ENCODE measurements around the gene CAT.

CAT gene

GRCh38 chr11:34499719-34500500 lies 61.2 kb downstream of the CAT start:
- DNase-seq, result no peak

GRCh38 chr11:34501500-34501899 lies 62.8 kb downstream of the CAT start:
- no peak for DNase-seq

- no peak for DNase-seq
Observed at GRCh38 chr11:34501949-34502348, 63.2 kb downstream of the CAT start.

GRCh38 chr11:34502949-34503348 lies 64.2 kb downstream of the CAT start:
- no peak for DNase-seq

- DNase-seq, result no peak
Observed at GRCh38 chr11:34505874-34506273, 67.1 kb downstream of the CAT start.

GRCh38 chr11:34507156-34507555 lies 68.4 kb downstream of the CAT start:
- no peak for DNase-seq

- DNase-seq, result no peak
Observed at GRCh38 chr11:34507610-34508009, 68.9 kb downstream of the CAT start.

GRCh38 chr11:34508524-34508923 lies 69.8 kb downstream of the CAT start:
- DNase-seq, result no peak

GRCh38 chr11:34509336-34509876 lies 70.7 kb downstream of the CAT start:
- no peak for DNase-seq

- no peak for DNase-seq
Observed at GRCh38 chr11:34510218-34510617, 71.5 kb downstream of the CAT start.

GRCh38 chr11:34510673-34511072 lies 71.9 kb downstream of the CAT start:
- DNase-seq, result no peak

GRCh38 chr11:34512840-34513681 lies 74.3 kb downstream of the CAT start:
- peak; percentile 25 to 48 for DNase-seq

GRCh38 chr11:34513682-34514449 lies 75.1 kb downstream of the CAT start, which contains the start of gene ELF5:
TSS of gene ELF5 (minus strand) at chr11:34513794. CDS start at chr11:34505749, 8,045 bp downstream.
- no peak for DNase-seq

GRCh38 chr11:34514597-34514996 lies 75.9 kb downstream of the CAT start:
- no peak for DNase-seq

GRCh38 chr11:34516247-34517040 lies 77.7 kb downstream of the CAT start:
- DNase-seq, result no peak

- DNase-seq, result no peak
Observed at GRCh38 chr11:34519595-34520235, 81.0 kb downstream of the CAT start.

- DNase-seq, result no peak
Observed at GRCh38 chr11:34521265-34521664, 82.5 kb downstream of the CAT start.
